H9 (cell line): Measurements from ENCODE around the gene IL17RA. TPM values are rescaled to one million over a fixed set of nuclear protein-coding genes. Genes with fewer than 3 reads are reported as not detected.
A peak's percentile ranks its signal among the peaks of the same experiment; 100 is the strongest.

Source experiments
- DNase-seq: peaks from one replicate; pipeline ENCODE4 v3.0.0-alpha.2; 2017
- H2AFZ ChIP-seq: one replicate; pipeline ENCODE4 v1.6.1; 2013; ENCODE audit warnings: mild to moderate bottlenecking, low read length, control low read depth, moderate library complexity
- H2AK5ac ChIP-seq: 2 replicates; pipeline ENCODE4 v1.6.1; 2013; ENCODE audit warnings: low read length, control low read depth, mixed read lengths; ENCODE audit not compliant: insufficient read length
- H2BK120ac ChIP-seq: one replicate; pipeline ENCODE4 v1.6.1; 2013; ENCODE audit warnings: low read depth, mild to moderate bottlenecking, low read length, control low read depth, inconsistent platforms; ENCODE audit not compliant: poor library complexity, severe bottlenecking
- H2BK12ac ChIP-seq: 2 replicates; pipeline ENCODE4 v1.6.1; 2013; ENCODE audit warnings: low read length, control low read depth, mixed read lengths, low read depth; ENCODE audit not compliant: insufficient read length
- H2BK15ac ChIP-seq: 2 replicates; pipeline ENCODE4 v1.6.1; 2013; ENCODE audit warnings: low read depth, low read length, control low read depth
- H2BK20ac ChIP-seq: one replicate; pipeline ENCODE4 v1.6.1; 2013; ENCODE audit warnings: low read depth, mild to moderate bottlenecking, low read length, control low read depth, inconsistent platforms; ENCODE audit not compliant: poor library complexity, severe bottlenecking
- H2BK5ac ChIP-seq: 2 replicates; pipeline ENCODE4 v1.6.1; 2013; ENCODE audit warnings: low read length, control low read depth, mixed read lengths; ENCODE audit not compliant: insufficient read length
- H3K14ac ChIP-seq: 2 replicates; pipeline ENCODE4 v1.6.1; 2013; ENCODE audit warnings: low read length, control low read depth; ENCODE audit not compliant: insufficient read depth
- H3K18ac ChIP-seq: 2 replicates; pipeline ENCODE4 v1.6.1; 2013; ENCODE audit warnings: low read depth, mild to moderate bottlenecking, mixed read lengths, low read length, control low read depth; ENCODE audit not compliant: insufficient read length
- H3K23ac ChIP-seq: 2 replicates; pipeline ENCODE4 v1.6.1; 2013; ENCODE audit warnings: low read length, control low read depth, mixed read lengths, low read depth; ENCODE audit not compliant: insufficient read length
- H3K23me2 ChIP-seq: 2 replicates; pipeline ENCODE4 v1.6.1; 2013; ENCODE audit warnings: low read depth, mild to moderate bottlenecking, mixed read lengths, low read length, control low read depth; ENCODE audit not compliant: insufficient read length, poor library complexity, severe bottlenecking
- H3K27ac ChIP-seq: 2 replicates; pipeline ENCODE4 v1.5.1; 2013; ENCODE audit warnings: low read length, control low read depth, mixed read lengths, low read depth; ENCODE audit not compliant: insufficient read length
- H3K27me3 ChIP-seq: 2 replicates; pipeline ENCODE4 v1.6.1; 2013; ENCODE audit warnings: low read length, control low read depth, inconsistent platforms; ENCODE audit not compliant: insufficient read depth
- H3K4ac ChIP-seq: 2 replicates; pipeline ENCODE4 v1.6.1; 2013; ENCODE audit warnings: low read depth, mild to moderate bottlenecking, control low read depth, inconsistent platforms, low read length, moderate library complexity
- H3K4me1 ChIP-seq: 2 replicates; pipeline ENCODE4 v1.6.1; 2013; ENCODE audit warnings: low read length, control low read depth, inconsistent platforms; ENCODE audit not compliant: insufficient read depth
- H3K4me2 ChIP-seq: 2 replicates; pipeline ENCODE4 v1.6.1; 2013; ENCODE audit warnings: low read length, control low read depth, mixed read lengths; ENCODE audit not compliant: insufficient read length, insufficient read depth
- H3K56ac ChIP-seq: 2 replicates; pipeline ENCODE4 v1.6.1; 2013; ENCODE audit warnings: low read depth, mild to moderate bottlenecking, mixed read lengths, low read length, control low read depth; ENCODE audit not compliant: insufficient read length
- H3K79me1 ChIP-seq: 2 replicates; pipeline ENCODE4 v1.6.1; 2013; ENCODE audit warnings: low read depth, mild to moderate bottlenecking, moderate library complexity, low read length, control low read depth, inconsistent platforms; ENCODE audit not compliant: insufficient read depth, poor library complexity, severe bottlenecking
- H3K79me2 ChIP-seq: 2 replicates; pipeline ENCODE4 v1.6.1; 2013; ENCODE audit warnings: low read length, control low read depth, inconsistent platforms; ENCODE audit not compliant: insufficient read depth
- H3K9ac ChIP-seq: 2 replicates; pipeline ENCODE4 v1.6.1; 2013; ENCODE audit warnings: low read length, control low read depth, mixed read lengths; ENCODE audit not compliant: insufficient read length; ENCODE audit errors: extremely low read depth
- H3K9me3 ChIP-seq: one replicate; pipeline ENCODE4 v1.6.1; 2013; ENCODE audit warnings: low read depth, low read length, inconsistent platforms; ENCODE audit not compliant: control insufficient read depth
- H3T11ph ChIP-seq: one replicate; pipeline ENCODE4 v1.6.1; 2013; ENCODE audit warnings: mild to moderate bottlenecking, low read length, control low read depth, inconsistent platforms
- H4K20me1 ChIP-seq: one replicate; pipeline ENCODE4 v1.6.1; 2013; ENCODE audit not compliant: control insufficient read depth, insufficient read length, insufficient read depth
- H4K5ac ChIP-seq: 2 replicates; pipeline ENCODE4 v1.6.1; 2013; ENCODE audit warnings: low read depth, mild to moderate bottlenecking, mixed read lengths, low read length, control low read depth; ENCODE audit not compliant: insufficient read length
- H4K8ac ChIP-seq: replicated peaks from 2 replicates; pipeline ENCODE4 v1.6.1; 2013; ENCODE audit warnings: low read length, control low read depth, mixed read lengths, low read depth; ENCODE audit not compliant: insufficient read length
- H4K91ac ChIP-seq: 2 replicates; pipeline ENCODE4 v1.6.1; 2013; ENCODE audit warnings: low read depth, mild to moderate bottlenecking, moderate library complexity, mixed read lengths, low read length, control low read depth; ENCODE audit not compliant: insufficient read length
- H3K27ac Mint-ChIP-seq, 3 experiments: 2 replicates in 2 of 3; 3 replicates in 1 of 3; pipeline ENCODE4 v1.8.0; 2020 to 2021; ENCODE audit warnings: mixed read lengths in 3 of 3, mild to moderate bottlenecking in 1 of 3, moderate library complexity in 1 of 3
- H3K27me3 Mint-ChIP-seq: 2 replicates; pipeline ENCODE4 v1.8.0; 2021; ENCODE audit warnings: low read depth, mild to moderate bottlenecking, moderate library complexity, mixed read lengths
- H3K36me3 Mint-ChIP-seq, 3 experiments: 2 replicates in 2 of 3; 3 replicates in 1 of 3; pipeline ENCODE4 v1.8.0; 2020 to 2021; ENCODE audit warnings: low read depth in 3 of 3, mixed read lengths in 3 of 3; ENCODE audit not compliant: insufficient read depth in 1 of 3
- H3K4me1 Mint-ChIP-seq, 2 experiments: 2 replicates each; pipeline ENCODE4 v1.8.0; 2020; ENCODE audit warnings: mixed read lengths in 2 of 2
- H3K4me3 Mint-ChIP-seq, 2 experiments: 2 replicates in 1 of 2; 3 replicates in 1 of 2; pipeline ENCODE4 v1.8.0; 2020 to 2021; ENCODE audit warnings: mild to moderate bottlenecking in 2 of 2, mixed read lengths in 2 of 2, moderate library complexity in 1 of 2
- H3K9me3 Mint-ChIP-seq, 2 experiments: 2 replicates in 1 of 2; 3 replicates in 1 of 2; pipeline ENCODE4 v1.8.0; 2020; ENCODE audit warnings: mild to moderate bottlenecking in 2 of 2, mixed read lengths in 2 of 2, moderate library complexity in 1 of 2
- CTCF ChIP-seq: fragments of 200-600 bp; sonication (generic); conservative IDR thresholded peaks from 3 replicates; pipeline ENCODE4 v1.8.0; 2021; ENCODE audit warnings: antibody characterized with exemption, mild to moderate bottlenecking
- WGBS: extraction: QIAGEN DNeasy Blood & Tissue Kit; methylation state at CpG from one replicate; pipeline ENCODE4 v1.1.7; 2013; ENCODE audit warnings: missing lambda C conversion rate, low lambda C conversion rate, mixed read lengths; ENCODE audit not compliant: insufficient read length; ENCODE audit errors: extremely low coverage; 5-methylcytosine and 5-hydroxymethylcytosine counted together
- total RNA-seq: library from RNA; stranded (reverse); gene quantifications from 2 replicates; pipeline ENCODE4 v1.2.1, GENCODE V29; 2021

Gene IL17RA
- total RNA-seq, 1 experiment from 2014 or later, result 12.4 TPM

GRCh38 chr22:17083255-17083654 is 1.5 kb upstream of the IL17RA start:
- Histone ChIP-seq H4K20me1 (no peaks in the 10 kb centered on the region), H3K9me3 (no peaks in the 10 kb centered on the region), H3K9ac (no peak overlapping the region), H3K79me1 (no peaks in the 10 kb centered on the region), H3K27me3 (peaks cover 3% of the 10 kb centered on the region; the same call in 1 of the 2 replicates), H3T11ph (no peak overlapping the region), H2AK5ac (no peak overlapping the region), H2BK120ac (no peak overlapping the region), H2BK5ac (no peak overlapping the region), H2BK12ac (no peak overlapping the region), H3K4ac (no peak overlapping the region), H3K14ac (no peak overlapping the region), H2AFZ (no peak overlapping the region), H3K27ac (no peak overlapping the region), H2BK15ac (no peak overlapping the region), H4K8ac (no peak overlapping the region), H4K91ac (no peak overlapping the region), H3K4me1 (no peaks in the 10 kb centered on the region; the same call in 1 of the 2 replicates), H2BK20ac (no peak overlapping the region), H3K56ac (no peak overlapping the region), H3K18ac (no peak overlapping the region), H4K5ac (no peak overlapping the region), H3K4me2 (no peak overlapping the region), H3K23ac (no peak overlapping the region), H3K23me2 (peaks cover 9% of the 10 kb centered on the region), H3K79me2 (no peaks in the 10 kb centered on the region)
- Mint-ChIP-seq H3K27ac (no peak overlapping the region), H3K4me3 (peak overlapping the region in 1 of 2 experiments; percentile 87; a peak in 1 of 5 replicates), H3K36me3 (no peaks in the 10 kb centered on the region; a peak in 1 of 7 replicates), H3K9me3 (no peaks in the 10 kb centered on the region; a peak in 1 of 5 replicates), H3K4me1 (peaks cover 25 to 27% of the 10 kb centered on the region in 2 experiments), H3K27me3 (peaks cover 38% of the 10 kb centered on the region)
- no peak for DNase-seq
- no CpG with 5 or more reads among the region's 5 CpGs for WGBS
- no peak for TF ChIP-seq CTCF
